ENCODE data around the gene SPTLC3.

Gene SPTLC3

DNA sequence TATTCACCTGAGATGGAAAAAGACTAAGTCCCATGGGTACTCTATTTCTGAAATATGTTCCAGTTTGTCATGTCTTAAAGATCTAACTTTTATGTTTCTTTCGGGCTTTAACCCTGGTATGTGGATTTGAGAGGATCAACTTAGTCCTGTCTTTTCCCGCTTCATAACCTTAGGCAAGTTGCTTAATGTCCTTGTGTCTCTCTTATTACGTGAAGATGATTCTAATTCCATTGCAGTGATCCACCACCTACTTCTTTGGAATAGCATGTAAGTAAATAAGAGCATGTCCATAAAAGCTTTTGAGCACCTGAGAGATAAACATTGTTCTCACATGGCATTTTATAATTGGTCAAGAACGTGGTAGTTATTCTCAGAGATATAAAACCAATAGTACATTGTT is 23.0 kb downstream of the SPTLC3 start:
- DNase-seq (ENCODE audit: low spot score), result no peak

DNA sequence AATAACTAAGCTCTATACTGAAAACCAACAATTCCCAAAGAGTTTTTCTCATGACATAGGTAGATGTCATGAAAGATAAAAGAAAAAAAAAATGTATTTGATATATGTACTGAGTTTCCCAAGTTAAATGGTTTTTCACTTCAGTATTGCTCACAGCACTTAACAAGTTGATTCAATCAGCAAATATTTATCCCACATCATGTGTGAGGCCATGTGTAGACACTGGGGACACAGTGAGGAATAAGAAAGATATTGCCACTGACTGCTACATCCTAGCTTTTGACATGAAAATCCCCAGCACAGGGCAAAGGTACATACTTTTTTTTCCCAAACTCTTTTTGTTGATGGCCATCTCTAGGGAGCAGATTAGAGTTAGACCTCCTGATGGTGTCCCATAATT is 25.3 kb downstream of the SPTLC3 start:
- no peak for DNase-seq (ENCODE audit: low spot score)

GRCh38 chr20:13034936-13035335 is 26.2 kb downstream of the SPTLC3 start:
- no peak for DNase-seq (ENCODE audit: low spot score)

DNA sequence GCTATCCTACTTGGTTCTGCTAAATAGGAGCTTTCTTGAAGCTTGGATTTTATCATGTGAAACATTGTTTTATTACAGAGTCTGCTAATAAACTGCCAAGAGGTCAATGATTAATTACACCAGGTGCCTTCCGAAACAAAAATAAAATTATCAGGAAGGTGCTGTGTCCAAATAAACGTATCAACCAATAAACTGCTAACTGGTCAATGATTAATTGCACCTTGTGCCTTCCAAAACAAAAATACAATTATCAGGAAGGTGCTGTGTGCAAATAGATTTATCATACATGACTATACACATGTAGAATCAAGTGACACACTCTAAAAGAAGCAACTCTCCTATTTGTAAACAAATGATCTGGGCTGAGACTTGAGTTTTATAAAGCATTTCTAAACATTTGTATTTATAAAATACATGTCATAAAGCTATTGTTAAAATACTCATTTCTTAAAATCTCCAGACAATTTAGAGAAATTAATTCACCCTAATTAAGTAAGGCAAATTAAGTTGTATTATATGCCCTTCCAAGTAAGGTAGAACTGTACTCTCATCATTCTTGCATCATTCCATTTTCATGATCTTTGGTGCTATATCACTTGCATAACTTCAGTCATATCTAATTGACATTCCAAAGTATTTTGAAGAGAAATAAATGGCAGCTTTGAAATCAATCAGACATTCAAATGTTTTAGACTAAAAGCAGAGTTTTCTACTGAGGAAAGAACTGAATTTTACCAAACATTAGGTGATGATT is 26.8 kb downstream of the SPTLC3 start:
- no peak for DNase-seq (ENCODE audit: low spot score)

- no peak for DNase-seq (ENCODE audit: low spot score)
These were observed 29.0 kb downstream of the SPTLC3 start for GRCh38 chr20:13037727-13038126.

DNA sequence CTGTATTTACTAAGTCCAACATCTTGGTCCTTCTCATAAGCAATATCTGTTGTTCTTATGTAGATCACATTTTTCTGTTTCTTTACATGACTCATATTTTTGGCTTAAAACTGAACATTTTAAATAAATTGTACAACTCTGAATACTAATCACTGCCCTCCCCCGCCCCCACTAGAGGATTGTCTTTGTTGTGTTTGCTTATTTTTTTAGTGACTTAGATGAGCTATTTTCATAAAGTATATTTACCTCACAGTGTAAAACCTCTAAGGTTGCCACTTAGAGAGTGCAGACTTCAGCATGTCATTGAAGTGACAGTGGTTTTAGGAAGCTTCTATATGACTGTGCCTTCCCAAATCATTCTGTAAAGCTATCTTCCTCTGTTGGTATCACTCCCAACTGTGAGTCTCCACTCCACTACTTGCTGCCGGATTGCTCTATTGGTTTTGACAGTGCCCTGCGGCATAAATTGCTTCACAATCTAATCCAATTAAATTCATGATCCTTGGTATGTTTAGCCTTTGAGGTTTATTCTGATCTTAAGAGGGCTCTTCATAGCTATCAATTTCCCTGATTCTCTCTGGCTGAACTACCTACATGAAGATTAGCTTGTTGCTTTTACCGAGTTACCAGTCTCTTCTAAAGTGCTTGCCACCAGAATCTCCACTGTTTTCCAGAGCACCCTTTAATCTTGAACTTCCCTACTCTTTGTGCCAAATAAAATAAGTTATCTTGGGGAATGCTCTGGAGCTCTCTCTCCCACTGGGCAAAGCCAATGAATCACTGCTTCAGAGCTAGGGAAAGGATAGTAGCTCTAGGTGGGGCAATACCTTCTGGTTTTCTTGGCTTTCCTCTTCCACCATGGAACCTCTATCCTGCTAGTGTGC is 33.0 kb downstream of the SPTLC3 start:
- no peak for DNase-seq (ENCODE audit: low spot score)

DNA sequence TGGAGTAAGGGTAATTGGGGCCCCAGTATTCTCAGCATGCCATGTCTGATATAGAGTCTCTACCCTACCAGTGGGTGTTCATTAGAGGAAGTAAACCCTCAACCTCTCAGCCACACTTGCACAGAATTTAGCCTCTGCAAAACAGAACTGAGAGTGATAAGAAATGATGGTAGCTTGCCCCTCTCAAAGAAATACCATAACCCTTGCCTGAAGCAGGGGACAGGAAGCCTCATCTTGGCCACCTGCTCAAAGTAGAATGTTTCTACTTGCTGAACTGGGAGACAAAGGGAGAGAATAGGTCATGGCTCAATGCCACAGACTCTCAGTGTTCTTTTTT is 33.7 kb downstream of the SPTLC3 start:
- no peak for DNase-seq (ENCODE audit: low spot score)

DNA sequence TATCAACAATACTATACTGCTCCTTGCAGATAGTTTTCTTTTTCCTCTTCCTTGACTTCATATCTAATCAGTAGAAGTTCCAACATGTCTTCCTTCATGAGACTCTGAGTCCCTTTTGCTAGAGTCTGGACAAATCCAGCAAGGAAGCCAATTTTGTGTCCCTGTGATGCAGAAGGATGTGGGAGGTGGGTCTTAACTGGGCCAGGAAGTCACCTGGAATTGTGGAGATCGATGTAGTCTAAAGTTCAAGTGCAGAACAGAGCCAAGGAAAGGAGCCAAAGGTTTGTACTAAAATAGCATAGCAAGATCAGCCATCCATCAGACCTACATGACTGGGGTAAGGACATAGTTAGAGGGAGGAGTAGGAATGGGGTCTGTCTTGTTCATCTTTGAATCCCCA is 37.6 kb downstream of the SPTLC3 start:
- DNase-seq (ENCODE audit: low spot score), result no peak

- DNase-seq (ENCODE audit: low spot score), result no peak
These were observed 45.2 kb downstream of the SPTLC3 start for GRCh38 chr20:13054011-13054410.

DNA sequence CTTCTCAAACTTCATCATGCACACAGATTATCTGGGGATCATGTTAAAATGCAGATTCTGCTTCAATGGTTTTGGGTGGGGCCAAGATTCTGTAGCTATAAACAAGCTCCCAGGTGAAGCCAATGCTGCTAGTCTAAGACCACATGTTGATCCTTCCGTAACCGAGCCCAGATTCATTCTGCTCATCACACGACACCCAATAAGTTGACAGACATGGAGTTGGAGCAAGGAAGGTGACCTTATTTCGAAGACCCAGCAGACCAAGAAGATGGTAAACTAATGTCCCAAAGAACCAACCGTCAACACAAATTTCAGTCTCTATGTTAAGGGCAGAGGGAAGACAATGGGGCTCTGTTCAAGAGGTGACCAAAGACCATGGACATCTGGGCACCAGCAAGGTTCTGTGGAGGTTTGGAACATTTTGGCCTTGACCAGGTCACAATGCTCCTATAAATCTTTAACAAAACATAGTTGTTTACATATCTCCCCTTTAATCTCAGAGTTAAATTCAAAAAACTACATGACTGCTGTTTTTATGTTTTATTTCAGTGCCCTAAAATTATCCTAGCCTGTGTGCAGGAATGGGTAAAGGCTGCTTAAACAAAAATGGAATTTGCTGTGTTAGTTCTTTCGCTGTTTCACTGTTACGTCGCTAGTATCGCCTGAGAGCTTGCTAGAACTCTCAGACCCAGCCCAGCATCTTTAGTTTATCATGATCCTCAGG is 50.1 kb downstream of the SPTLC3 start:
- no peak for DNase-seq (ENCODE audit: low spot score)

GRCh38 chr20:13059398-13060136 is 50.8 kb downstream of the SPTLC3 start:
- no peak for DNase-seq (ENCODE audit: low spot score)

- DNase-seq (ENCODE audit: low spot score), result no peak
These were observed 51.6 kb downstream of the SPTLC3 start for GRCh38 chr20:13060327-13060726.

GRCh38 chr20:13061381-13061780 is 52.6 kb downstream of the SPTLC3 start:
- DNase-seq (ENCODE audit: low spot score), result no peak

- no peak for DNase-seq (ENCODE audit: low spot score)
These were observed 54.0 kb downstream of the SPTLC3 start for GRCh38 chr20:13062789-13063188.

- no peak for DNase-seq (ENCODE audit: low spot score)
These were observed 59.6 kb downstream of the SPTLC3 start for GRCh38 chr20:13068336-13068735.

DNA sequence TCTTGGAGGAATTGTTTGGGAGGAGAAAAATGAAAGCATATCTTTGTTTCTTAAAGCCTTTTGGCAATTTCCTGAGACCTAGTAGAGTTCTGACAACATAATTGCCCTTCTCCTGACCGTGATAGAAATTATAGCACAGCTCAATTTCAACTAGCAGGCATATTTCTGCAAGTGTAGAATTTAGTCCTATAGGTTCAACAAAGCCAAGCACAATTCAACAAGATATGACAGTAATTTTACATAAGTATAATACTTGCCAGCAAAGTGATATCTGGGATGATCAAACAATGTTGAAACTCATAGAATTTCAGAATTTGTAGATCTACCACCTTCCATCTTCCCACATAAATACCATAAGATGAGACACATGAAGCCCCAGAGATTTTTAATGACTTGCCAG is 73.1 kb downstream of the SPTLC3 start:
- DNase-seq (ENCODE audit: low spot score), result no peak

GRCh38 chr20:13082378-13082777 is 73.6 kb downstream of the SPTLC3 start:
- DNase-seq (ENCODE audit: low spot score), result no peak

DNA sequence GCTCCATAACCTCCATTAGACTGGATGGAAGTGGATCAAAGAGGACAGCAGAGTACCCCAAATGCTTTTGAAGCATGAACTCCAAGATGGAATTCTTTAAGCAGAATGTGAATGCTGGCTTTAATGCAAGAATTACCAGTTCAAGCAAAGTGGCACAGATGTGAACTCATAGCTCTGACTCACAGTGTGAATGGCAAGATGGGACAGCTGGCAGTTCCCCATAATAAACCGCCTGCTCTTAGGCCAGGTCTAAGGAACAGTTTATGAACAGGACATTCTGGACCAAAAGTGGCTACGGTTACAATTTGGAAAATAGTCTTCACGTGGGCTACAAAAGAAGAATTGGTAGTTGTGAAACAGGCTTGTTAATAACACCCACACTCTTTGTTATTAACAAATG is 76.5 kb downstream of the SPTLC3 start:
- DNase-seq (ENCODE audit: low spot score), result no peak

DNA sequence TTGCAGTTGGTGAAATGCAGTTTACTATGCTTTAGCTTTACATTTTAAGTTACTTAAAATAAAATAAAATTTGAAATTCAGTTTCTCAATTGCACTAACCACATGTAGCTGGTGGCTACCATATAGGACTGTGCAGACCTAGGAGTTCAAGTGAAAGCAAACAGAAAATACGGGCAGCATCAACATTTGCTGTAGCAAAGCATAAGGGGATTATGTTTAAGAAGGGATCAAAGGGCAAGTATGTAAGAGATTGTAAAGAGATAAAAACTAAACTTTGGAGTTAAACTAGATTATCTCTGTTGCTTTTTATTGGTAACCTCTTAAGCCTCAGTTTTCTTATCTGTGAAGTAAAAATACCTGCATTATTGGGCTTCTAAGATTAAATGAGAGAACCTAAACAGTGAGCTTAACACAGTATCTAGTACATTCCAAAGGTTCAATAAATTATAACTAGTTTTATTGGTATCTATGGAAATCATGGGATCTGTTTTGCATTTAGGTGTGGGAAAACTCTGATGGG is 81.2 kb downstream of the SPTLC3 start:
- peak; percentile 33 for DNase-seq (ENCODE audit: low spot score)

DNA sequence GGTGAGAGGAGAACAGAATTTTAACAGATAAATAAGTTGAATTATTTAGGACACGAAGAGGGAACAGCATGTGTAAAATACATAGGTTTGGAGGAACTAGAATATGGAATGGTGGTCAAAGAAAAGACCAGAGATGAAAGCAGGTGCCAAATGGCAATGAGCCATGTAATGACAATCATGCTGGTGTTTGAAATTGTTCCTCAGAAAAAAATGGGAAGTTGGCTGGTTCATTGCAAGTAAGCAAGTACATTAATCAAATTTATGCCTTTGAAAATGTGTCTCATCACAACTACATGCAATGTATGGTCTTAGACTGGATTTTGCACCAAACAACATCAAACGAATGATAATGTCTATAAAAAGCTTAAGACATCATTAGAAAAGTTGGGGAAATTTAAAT is 83.3 kb downstream of the SPTLC3 start:
- no peak for DNase-seq (ENCODE audit: low spot score)

DNA sequence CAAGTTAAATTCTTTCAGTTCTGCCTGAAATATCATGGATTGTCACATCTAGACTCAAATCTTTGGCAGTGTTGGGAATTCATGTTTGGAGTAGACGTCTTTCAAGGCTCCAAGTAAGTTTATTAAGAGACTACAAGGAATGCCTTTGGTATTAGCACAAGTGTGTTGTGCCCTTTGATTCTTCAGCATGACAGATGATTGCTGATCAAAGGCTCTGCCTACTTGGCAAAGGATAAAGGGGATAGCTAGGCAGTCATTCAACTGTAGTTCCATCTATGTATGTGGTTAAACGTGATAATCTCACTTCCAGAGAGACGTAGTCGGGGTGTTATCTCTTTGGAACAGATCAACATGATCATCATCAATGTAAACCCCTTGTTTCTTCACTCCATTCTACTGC is 86.2 kb downstream of the SPTLC3 start:
- DNase-seq (ENCODE audit: low spot score), result no peak
